Adrenal gland (tissue), 12 donors: ENCODE results near the gene PLEKHA6. TPM values are rescaled to one million over a fixed set of nuclear protein-coding genes. Genes with fewer than 3 reads are reported as not detected.

Experiments used
- DNase-seq, 7 donors: peaks; one replicate each; pipeline ENCODE4 v3.0.0-alpha.2; 2019 to 2020
- H3K27ac ChIP-seq, 5 donors: fragments of 200-600 bp; sonication (generic) in 4 of 5; 1 replicate in 3 of 5; 2 replicates in 2 of 5; pipeline versions ENCODE4 v1.5.1 to v1.8.0; 2016 to 2020; ENCODE audit warnings: mild to moderate bottlenecking in 1 of 5
- H3K27me3 ChIP-seq: fragments of 200-600 bp; 2 replicates; pipeline ENCODE4 v1.8.0; 2021
- H3K36me3 ChIP-seq, 2 donors: fragments of 200-600 bp; replicated peaks in 1 of 2; 1 replicate in 1 of 2; 2 replicates in 1 of 2; pipeline versions ENCODE4 v1.5.1 to v1.8.0; 2018 to 2022
- H3K4me1 ChIP-seq, 2 donors: fragments of 200-600 bp; replicated peaks in 1 of 2; 1 replicate in 1 of 2; 2 replicates in 1 of 2; pipeline versions ENCODE4 v1.5.1 to v1.8.0; 2018 to 2021
- H3K4me3 ChIP-seq, 4 donors: fragments of 200-600 bp; sonication (generic) in 3 of 4; one replicate each; pipeline ENCODE4 v1.5.1; 2016 to 2018
- H3K9me3 ChIP-seq, 3 donors: fragments of 200-600 bp; sonication (generic) in 1 of 3; replicated peaks in 1 of 3; 1 replicate in 2 of 3; 2 replicates in 1 of 3; pipeline versions ENCODE4 v1.5.1 to v1.8.0; 2016 to 2021
- CTCF ChIP-seq, 6 experiments: fragments of 450-650 bp in 4 of 6; fragments of 200-600 bp in 2 of 6; sonication (generic) in 1 of 6; IDR thresholded peaks; 1 replicate in 5 of 6; 2 replicates in 1 of 6; pipeline versions ENCODE4 v1.5.1 to v1.8.0; 2016 to 2021; ENCODE audit warnings: antibody characterized with exemption in 6 of 6, mild to moderate bottlenecking in 2 of 6, moderate library complexity in 1 of 6
- POLR2A ChIP-seq, 2 donors: fragments of 450-650 bp; IDR thresholded peaks; one replicate each; pipeline ENCODE4 v1.6.1; 2017; ENCODE audit warnings: antibody characterized with exemption in 2 of 2, mild to moderate bottlenecking in 2 of 2, moderate library complexity in 1 of 2
- WGBS, 4 donors: extraction: QIAGEN DNeasy Blood & Tissue Kit in 2 of 4; methylation state at CpG; one replicate each; pipeline versions ENCODE4 v1.1.5 to v1.1.7; 2013 to 2017; 5-methylcytosine and 5-hydroxymethylcytosine counted together
- intact Hi-C, 2 donors: fragments of 100-400 bp; cut with DNase I; formaldehyde crosslinking; loops; one replicate each; pipeline versions ENCODE4 v1.14.1 to v1.15.0; 2022 to 2023
- polyA plus RNA-seq, 3 donors: library from polyadenylated mRNA; stranded (reverse); fragments of 200-250 nt in 2 of 3; fragments of 350-450 nt in 1 of 3; fragmentation: Illumina TruSeq in 1 of 3; extraction: RNeasy Lipid Tissue Mini Kit (QIAGEN cat#74804) in 1 of 3; gene quantifications; one replicate each; pipeline ENCODE4 v1.2.3, GENCODE V29; 2013 to 2014
- total RNA-seq, 9 donors: library from RNA; depleted of rRNA in 4 of 9; stranded (reverse); fragments of >200 nt in 4 of 9; fragments of 120-200 nt in 1 of 9; fragmentation: NEBNext Ultra II Directional in 1 of 9; extraction: Animal tissue kit (Norgen Biotek cat#: 25700) in 1 of 9; gene quantifications; one replicate each; pipeline versions ENCODE4 v1.1.0 to v1.2.4, GENCODE V29; 2013 to 2023
- donor health status: healthy with polysubstance abuse.
- donor health status: Bipolar disorder and iron deficiency.
- donor health status: DM: yes; HTN: yes; CAD: no.
- donor health status: DM: no; HTN: no; CAD: no.
- donor health status: DM: no; HTN: no; CAD: no.
- donor health status: DM: yes; HTN: yes; CAD: no.

PLEKHA6 gene
- total and polyA plus RNA-seq, 12 donors: 2.2 to 13.8 (median 5.1) TPM

GRCh38 chr1:204407295-204407971, 47.7 kb upstream of the PLEKHA6 start:
- Histone ChIP-seq H3K27me3 (no peaks in the 10 kb centered on the region), H3K27ac (no peak overlapping the region), H3K9me3 (no peaks in the 10 kb centered on the region), H3K36me3 (peaks cover 0 to 35% of the 10 kb centered on the region in 2 donors), H3K4me1 (peaks cover 14 to 44% of the 10 kb centered on the region in 2 donors), H3K4me3 (peak overlapping the region in 3 of 4 donors; percentile 58 to 98 (median 59))
- intact Hi-C loops: no loop called here
- TF ChIP-seq CTCF (IDR thresholded peaks at IDR 0.05) (no peak), POLR2A (IDR thresholded peaks at IDR 0.05) (no peak)
- no peak for DNase-seq
- 1 to 3% (median 1%) methylated on average over 3 of the region's 3 CpGs for WGBS, 4 donors

DNA sequence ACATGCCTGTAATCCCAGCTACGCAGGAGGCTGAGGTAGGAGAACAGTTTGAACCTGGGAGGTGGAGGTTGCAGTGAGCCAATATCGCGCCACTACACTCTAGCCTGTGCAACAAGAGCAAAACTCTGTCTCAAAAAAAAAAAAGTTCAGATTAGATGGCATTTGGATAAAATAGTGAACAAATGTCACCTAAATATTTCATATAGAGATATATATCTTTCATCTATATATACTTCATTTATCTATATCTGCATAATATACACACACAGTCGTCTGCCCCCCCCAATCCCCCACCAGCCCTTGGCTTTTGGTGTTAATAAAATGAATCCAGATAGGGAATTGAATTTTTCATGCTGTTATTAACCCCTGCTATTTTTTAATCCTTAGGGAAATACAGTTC, 46.9 kb upstream of the PLEKHA6 start:
- 26 to 50% (median 40%) methylated on average over 4 of the region's 4 CpGs for WGBS, 4 donors
- H3K27ac ChIP-seq: no peak overlapping the region
- DNase-seq: no peak
- no peaks in the 10 kb centered on the region for H3K9me3 ChIP-seq
- H3K4me3 ChIP-seq: peak overlapping the region in 2 of 4 donors; percentile 59 to 98
- intact Hi-C loops: no loop called here
- H3K36me3 ChIP-seq: peaks cover 0 to 35% of the 10 kb centered on the region in 2 donors
- no peaks in the 10 kb centered on the region for H3K27me3 ChIP-seq
- H3K4me1 ChIP-seq: peaks cover 9 to 41% of the 10 kb centered on the region in 2 donors
- no peak for TF ChIP-seq POLR2A (IDR thresholded peaks at IDR 0.05)
- no peak for TF ChIP-seq CTCF (IDR thresholded peaks at IDR 0.05)

DNA sequence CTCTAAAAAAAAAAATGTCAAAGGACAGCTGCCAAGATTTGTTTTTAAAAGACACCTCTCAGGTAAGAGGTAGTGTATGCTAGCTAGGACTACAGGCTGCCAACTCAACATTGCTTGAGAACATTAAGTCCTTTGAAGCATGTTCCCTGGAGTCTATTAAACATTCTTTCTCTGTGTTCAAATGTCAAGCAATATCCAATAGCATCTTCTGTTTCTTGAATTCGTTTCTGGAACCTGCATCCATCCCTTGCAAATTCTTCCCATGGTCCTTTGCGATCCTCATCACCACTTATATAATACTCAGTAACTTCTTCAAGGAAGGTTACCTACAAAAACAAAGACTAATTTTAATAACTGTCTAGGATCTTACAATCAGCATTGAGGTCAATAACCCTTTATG, 46.3 kb upstream of the PLEKHA6 start:
- 25 to 33% (median 28%) methylated on average over 2 of the region's 2 CpGs for WGBS, 4 donors
- no peak for TF ChIP-seq POLR2A (IDR thresholded peaks at IDR 0.05)
- TF ChIP-seq CTCF (IDR thresholded peaks at IDR 0.05): no peak
- Histone ChIP-seq H3K27ac (no peak overlapping the region), H3K36me3 (peaks cover 0 to 35% of the 10 kb centered on the region in 2 donors), H3K9me3 (no peaks in the 10 kb centered on the region), H3K27me3 (no peaks in the 10 kb centered on the region), H3K4me3 (peak overlapping the region in 1 of 4 donors; percentile 98), H3K4me1 (peaks cover 9 to 41% of the 10 kb centered on the region in 2 donors)
- intact Hi-C loops: no loop called here
- DNase-seq: no peak

- TF ChIP-seq POLR2A (IDR thresholded peaks at IDR 0.05) (no peak), CTCF (IDR thresholded peaks at IDR 0.05) (no peak)
- Histone ChIP-seq H3K36me3 (peaks cover 0 to 44% of the 10 kb centered on the region in 2 donors), H3K4me1 (peaks cover 9 to 41% of the 10 kb centered on the region in 2 donors), H3K4me3 (no peak overlapping the region), H3K9me3 (no peaks in the 10 kb centered on the region), H3K27me3 (no peaks in the 10 kb centered on the region), H3K27ac (no peak overlapping the region)
- WGBS, 4 donors: 59 to 81% (median 70%) methylated on average over 2 of the region's 2 CpGs
- DNase-seq: no peak
- intact Hi-C loops: no loop called here
Observed at GRCh38 chr1:204404629-204405028, 44.9 kb upstream of the PLEKHA6 start.
